ENCODE results near the gene RASAL1.
"Not testable (repeated sequence)": the region's sequence is repeated elsewhere in the genome, so short reads cannot be mapped to it uniquely, and the experiment has no call there.

Gene RASAL1

GRCh38 chr12:113141716-113142115 is 6.2 kb upstream of the RASAL1 start:
- not testable (repeated sequence) for DNase-seq

- no peak for DNase-seq
These were observed 5.1 kb upstream of the RASAL1 start for GRCh38 chr12:113140706-113141105.

- no peak for DNase-seq
These were observed 3.3 kb upstream of the RASAL1 start for GRCh38 chr12:113138826-113139225.

- DNase-seq: no peak
These were observed 2.6 kb upstream of the RASAL1 start for GRCh38 chr12:113137861-113138783.

GRCh38 chr12:113136990-113137511 is 1.5 kb upstream of the RASAL1 start:
- no peak for DNase-seq

- DNase-seq: peak; percentile 16 to 40
These were observed 798 bp upstream of the RASAL1 start for GRCh38 chr12:113136128-113136989.

GRCh38 chr12:113134521-113134951 is 1.0 kb downstream of the RASAL1 start:
- no peak for DNase-seq

GRCh38 chr12:113134071-113134470 is 1.5 kb downstream of the RASAL1 start:
- DNase-seq: no peak

GRCh38 chr12:113133666-113134065 is 1.9 kb downstream of the RASAL1 start:
- no peak for DNase-seq

GRCh38 chr12:113133036-113133435 is 2.5 kb downstream of the RASAL1 start:
- DNase-seq: no peak

GRCh38 chr12:113131556-113131955 is 4.0 kb downstream of the RASAL1 start:
- DNase-seq: no peak

GRCh38 chr12:113130457-113131135 is 5.0 kb downstream of the RASAL1 start:
- DNase-seq: no peak

GRCh38 chr12:113129664-113130456 is 5.7 kb downstream of the RASAL1 start:
- DNase-seq: no peak

- DNase-seq: no peak
These were observed 6.5 kb downstream of the RASAL1 start for GRCh38 chr12:113128802-113129663.

- DNase-seq: no peak
These were observed 7.8 kb downstream of the RASAL1 start for GRCh38 chr12:113127791-113128199.

- DNase-seq: no peak
These were observed 14.7 kb downstream of the RASAL1 start for GRCh38 chr12:113120670-113121370.

GRCh38 chr12:113119980-113120669 is 15.4 kb downstream of the RASAL1 start:
- no peak for DNase-seq

GRCh38 chr12:113118142-113118541 is 17.4 kb downstream of the RASAL1 start:
- no peak for DNase-seq

- not testable (repeated sequence) for DNase-seq
These were observed 17.9 kb downstream of the RASAL1 start for GRCh38 chr12:113117684-113118083.

GRCh38 chr12:113116875-113117274 is 18.7 kb downstream of the RASAL1 start:
- DNase-seq: no peak
